Measurements from ENCODE around the gene CERT1. TPM values are rescaled to one million over a fixed set of nuclear protein-coding genes. Genes with fewer than 3 reads are reported as not detected.

CERT1 gene
- polyA plus RNA-seq, 3 donors: 16.6 to 50.5 (median 45.9) TPM

DNA sequence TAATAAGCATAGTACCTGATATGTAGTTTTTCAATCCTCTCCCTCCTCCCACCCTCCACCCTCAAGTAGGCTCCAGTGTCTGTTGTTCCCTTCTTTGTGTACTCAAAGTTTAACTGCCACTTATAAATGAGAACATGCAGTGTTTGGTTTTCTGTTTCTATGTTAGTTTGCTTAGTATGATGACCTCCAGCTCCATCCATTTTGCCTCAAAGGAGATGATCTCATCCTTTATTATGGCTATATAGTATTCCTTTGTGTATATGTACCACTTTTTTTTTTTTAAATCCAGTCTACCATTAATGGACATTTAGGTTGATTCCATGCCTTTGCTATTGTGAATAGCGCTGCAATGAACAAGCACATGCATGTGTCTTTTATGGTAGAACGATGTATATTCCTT, 20.8 kb upstream of the CERT1 start:
- no peaks in the 10 kb centered on the region for H3K27me3 Mint-ChIP-seq (ENCODE audit: low read depth in 3 of 3)
- H3K9ac ChIP-seq (ENCODE audit: insufficient read depth, low read length, poor library complexity, severe bottlenecking): no peak overlapping the region
- no peak overlapping the region for H3K4me3 ChIP-seq (replicated peaks in 1 of 3; ENCODE audit: low read depth in 2 of 3, low read length in 3 of 3)
- peaks cover 35% of the 10 kb centered on the region for H4K20me1 ChIP-seq (ENCODE audit: insufficient read depth, low read length)
- H3K27ac Mint-ChIP-seq: no peak overlapping the region
- no peak overlapping the region for H3K4me3 Mint-ChIP-seq
- peaks cover 6 to 12% (median 9%) of the 10 kb centered on the region in 7 donors for H3K9me3 Mint-ChIP-seq
- H3K27ac ChIP-seq (ENCODE audit: low read depth in 1 of 2, low read length in 2 of 2): no peak overlapping the region
- intact Hi-C loops (cut with micrococcal nuclease): no loop called here
- peaks cover 100% of the 10 kb centered on the region for H3K79me2 ChIP-seq (ENCODE audit: insufficient read depth, low read length)
- H3K4me1 Mint-ChIP-seq: peaks cover 27% of the 10 kb centered on the region
- H3K4me1 ChIP-seq (ENCODE audit: control insufficient read depth in 1 of 2, insufficient read depth in 2 of 2, low read length in 2 of 2): peaks cover 14 to 19% of the 10 kb centered on the region in 2 donors
- no CpG with 5 or more reads among the region's 2 CpGs for WGBS (ENCODE audit: insufficient coverage)
- TF ChIP-seq, protein P1, sequence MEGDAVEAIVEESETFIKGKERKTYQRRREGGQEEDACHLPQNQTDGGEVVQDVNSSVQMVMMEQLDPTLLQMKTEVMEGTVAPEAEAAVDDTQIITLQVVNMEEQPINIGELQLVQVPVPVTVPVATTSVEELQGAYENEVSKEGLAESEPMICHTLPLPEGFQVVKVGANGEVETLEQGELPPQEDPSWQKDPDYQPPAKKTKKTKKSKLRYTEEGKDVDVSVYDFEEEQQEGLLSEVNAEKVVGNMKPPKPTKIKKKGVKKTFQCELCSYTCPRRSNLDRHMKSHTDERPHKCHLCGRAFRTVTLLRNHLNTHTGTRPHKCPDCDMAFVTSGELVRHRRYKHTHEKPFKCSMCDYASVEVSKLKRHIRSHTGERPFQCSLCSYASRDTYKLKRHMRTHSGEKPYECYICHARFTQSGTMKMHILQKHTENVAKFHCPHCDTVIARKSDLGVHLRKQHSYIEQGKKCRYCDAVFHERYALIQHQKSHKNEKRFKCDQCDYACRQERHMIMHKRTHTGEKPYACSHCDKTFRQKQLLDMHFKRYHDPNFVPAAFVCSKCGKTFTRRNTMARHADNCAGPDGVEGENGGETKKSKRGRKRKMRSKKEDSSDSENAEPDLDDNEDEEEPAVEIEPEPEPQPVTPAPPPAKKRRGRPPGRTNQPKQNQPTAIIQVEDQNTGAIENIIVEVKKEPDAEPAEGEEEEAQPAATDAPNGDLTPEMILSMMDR (IDR thresholded peaks at IDR 0.05): no peak
- DNase-seq: no peak
- H3K27me3 ChIP-seq (ENCODE audit: control insufficient read depth in 2 of 2, insufficient read depth in 2 of 2, low read length in 2 of 2): no peaks in the 10 kb centered on the region
- H2AFZ ChIP-seq (ENCODE audit: insufficient read depth, low read depth, low read length, poor library complexity, severe bottlenecking): no peak overlapping the region
- peaks cover 22 to 40% of the 10 kb centered on the region in 2 donors for H3K36me3 Mint-ChIP-seq
- no peak overlapping the region for H3K4me2 ChIP-seq (replicated peaks; ENCODE audit: extremely low read depth, low read length, poor library complexity, severe bottlenecking)
- peaks cover 2 to 8% of the 10 kb centered on the region in 2 donors for H3K36me3 ChIP-seq (replicated peaks in 1 of 2; ENCODE audit: control insufficient read depth in 1 of 2, insufficient read depth in 2 of 2, low read length in 2 of 2)
- H3K9me3 ChIP-seq (replicated peaks in 1 of 2; ENCODE audit: control insufficient read depth in 1 of 2, insufficient read depth in 1 of 2, low read length in 2 of 2): no peaks in the 10 kb centered on the region

DNA sequence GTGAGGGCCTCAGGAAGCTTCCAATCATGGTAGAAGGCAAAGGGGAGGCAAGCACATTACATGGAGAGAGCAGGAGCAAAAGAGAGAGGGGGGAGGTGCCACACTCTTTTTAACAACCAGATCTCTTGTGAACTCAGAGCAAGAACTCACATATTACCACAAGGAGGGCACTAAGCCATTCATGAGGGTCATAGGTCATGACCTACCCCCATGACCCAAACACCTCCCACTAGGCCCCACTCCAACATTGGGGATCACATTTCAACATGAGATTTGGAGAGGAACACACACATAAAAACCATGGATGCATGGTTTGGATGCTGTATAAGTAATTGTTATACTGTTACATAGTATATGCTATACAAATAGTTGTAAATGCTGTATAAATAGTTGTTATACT, 17.8 kb upstream of the CERT1 start:
- Mint-ChIP-seq H3K4me3 (no peak overlapping the region), H3K9me3 (peaks cover 0 to 5% (median 3%) of the 10 kb centered on the region in 7 donors), H3K36me3 (peaks cover 10 to 26% of the 10 kb centered on the region in 2 donors), H3K27me3 (ENCODE audit: low read depth in 3 of 3) (no peaks in the 10 kb centered on the region), H3K4me1 (peaks cover 34% of the 10 kb centered on the region), H3K27ac (peak overlapping the region in 4 of 7 donors; percentile 16 to 58 (median 45))
- peaks cover 27 to 35% of the 10 kb centered on the region in 2 donors for H3K4me1 ChIP-seq (ENCODE audit: control insufficient read depth in 1 of 2, insufficient read depth in 2 of 2, low read length in 2 of 2)
- no peak overlapping the region for H3K9ac ChIP-seq (ENCODE audit: insufficient read depth, low read length, poor library complexity, severe bottlenecking)
- no peak overlapping the region for H2AFZ ChIP-seq (ENCODE audit: insufficient read depth, low read depth, low read length, poor library complexity, severe bottlenecking)
- no peak overlapping the region for H3K27ac ChIP-seq (ENCODE audit: low read depth in 1 of 2, low read length in 2 of 2)
- intact Hi-C loops (cut with micrococcal nuclease): no loop called here
- TF ChIP-seq, protein P1 (IDR thresholded peaks at IDR 0.05): no peak
- no peaks in the 10 kb centered on the region for H3K27me3 ChIP-seq (ENCODE audit: control insufficient read depth in 2 of 2, insufficient read depth in 2 of 2, low read length in 2 of 2)
- H3K4me2 ChIP-seq (replicated peaks; ENCODE audit: extremely low read depth, low read length, poor library complexity, severe bottlenecking): no peak overlapping the region
- peaks cover 8% of the 10 kb centered on the region for H4K20me1 ChIP-seq (ENCODE audit: insufficient read depth, low read length)
- no peak for DNase-seq
- no peaks in the 10 kb centered on the region for H3K36me3 ChIP-seq (replicated peaks in 1 of 2; ENCODE audit: control insufficient read depth in 1 of 2, insufficient read depth in 2 of 2, low read length in 2 of 2)
- no peaks in the 10 kb centered on the region for H3K9me3 ChIP-seq (replicated peaks in 1 of 2; ENCODE audit: control insufficient read depth in 1 of 2, insufficient read depth in 1 of 2, low read length in 2 of 2)
- H3K79me2 ChIP-seq (ENCODE audit: insufficient read depth, low read length): peaks cover 92% of the 10 kb centered on the region
- H3K4me3 ChIP-seq (replicated peaks in 1 of 3; ENCODE audit: low read depth in 2 of 3, low read length in 3 of 3): no peak overlapping the region
